T-helper 1 cell treated with Interleukin-12 subunit alpha and Interleukin-12 subunit beta and Interleukin-4 antibody, amounts not matched to agents 30 ng/mL and 1 ng/mL, for 36 hours (primary cell): Measurements from ENCODE around the gene TMUB2. TPM values are rescaled to one million over a fixed set of nuclear protein-coding genes. Genes with fewer than 3 reads are reported as not detected.

ENCODE experiments used
- intact Hi-C: fragments of 100-400 bp; cut with micrococcal nuclease; formaldehyde crosslinking; loops from one replicate; pipeline ENCODE4 v1.15.1; 2024
- total RNA-seq: library from RNA; stranded (reverse); gene quantifications from 2 replicates; pipeline ENCODE4 v1.2.3, GENCODE V29; 2022

TMUB2 gene
- total RNA-seq, 1 donor from 2014 or later, result 33.2 TPM

GRCh38 chr17:44176671-44177501, 9.9 kb upstream of the TMUB2 start:
- intact Hi-C loops, result no loop called here

DNA sequence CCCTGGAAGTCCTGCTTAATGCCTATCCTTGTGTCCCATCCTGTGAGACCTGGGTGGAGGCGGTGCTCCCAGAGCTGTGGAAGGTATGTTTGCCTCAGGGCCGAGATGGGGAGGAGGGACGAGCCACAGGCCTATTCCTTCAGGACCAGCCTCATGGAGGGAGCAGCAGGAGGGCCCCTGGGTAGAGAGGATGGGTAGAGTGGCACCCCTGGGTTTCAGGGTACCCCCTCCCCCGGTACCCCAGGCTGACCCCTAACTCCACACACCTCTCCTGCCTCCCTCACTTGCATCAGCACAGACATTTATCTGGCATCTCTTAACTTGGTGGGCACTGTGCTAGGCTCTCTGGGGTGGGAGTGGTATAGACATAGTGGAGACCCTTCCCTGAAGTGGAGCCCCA, 9.1 kb upstream of the TMUB2 start:
- intact Hi-C loops, result no loop called here

- intact Hi-C loops, result no loop called here
Observed at GRCh38 chr17:44178133-44178532, 8.6 kb upstream of the TMUB2 start.

GRCh38 chr17:44183024-44183423, 3.7 kb upstream of the TMUB2 start:
- intact Hi-C loops, result no loop called here

- intact Hi-C loops, result no loop called here
Observed at GRCh38 chr17:44184212-44184810, 2.5 kb upstream of the TMUB2 start.

DNA sequence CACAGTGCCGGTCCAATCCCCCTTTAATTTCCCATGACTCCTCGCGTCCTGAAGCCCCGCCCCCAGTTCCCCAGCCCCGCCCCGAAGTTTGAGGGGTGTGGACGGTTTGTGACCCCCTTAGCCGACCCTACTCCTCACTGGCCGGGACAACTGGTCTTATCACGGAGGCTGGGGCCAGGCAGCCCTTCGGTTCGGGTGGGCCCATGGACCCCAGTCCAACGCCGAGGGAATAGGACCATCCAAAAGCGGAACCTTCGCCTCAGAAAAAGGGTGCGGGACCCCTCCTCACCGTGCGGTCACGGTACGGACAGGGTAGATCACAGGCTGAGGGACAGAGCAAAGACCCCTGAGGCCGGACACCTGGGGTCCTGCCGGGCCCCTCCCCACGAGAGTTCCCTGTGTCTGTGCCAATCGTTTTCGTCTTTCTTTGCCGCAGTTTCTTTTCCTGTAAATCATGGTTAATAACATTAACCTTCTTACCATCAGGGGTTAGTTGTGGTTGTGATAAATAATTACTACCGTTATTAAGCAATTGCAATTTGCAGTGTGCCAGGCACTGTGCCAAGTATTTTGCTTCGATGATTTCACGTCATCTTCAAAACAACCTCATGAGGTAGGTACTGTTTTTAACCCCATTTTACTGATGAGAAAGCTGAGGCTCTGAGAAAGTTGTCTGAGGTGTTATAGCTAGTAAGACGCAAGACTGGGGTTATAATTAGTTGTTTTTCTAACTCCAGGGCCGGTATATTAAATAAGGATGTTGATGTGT, 543 bp downstream of the TMUB2 start:
- intact Hi-C loops, result loop anchor here (1.0 to 2.0 kb wide), 2 partner anchors 11 to 173 kb away; partner anchors contain the start of gene TMEM101

DNA sequence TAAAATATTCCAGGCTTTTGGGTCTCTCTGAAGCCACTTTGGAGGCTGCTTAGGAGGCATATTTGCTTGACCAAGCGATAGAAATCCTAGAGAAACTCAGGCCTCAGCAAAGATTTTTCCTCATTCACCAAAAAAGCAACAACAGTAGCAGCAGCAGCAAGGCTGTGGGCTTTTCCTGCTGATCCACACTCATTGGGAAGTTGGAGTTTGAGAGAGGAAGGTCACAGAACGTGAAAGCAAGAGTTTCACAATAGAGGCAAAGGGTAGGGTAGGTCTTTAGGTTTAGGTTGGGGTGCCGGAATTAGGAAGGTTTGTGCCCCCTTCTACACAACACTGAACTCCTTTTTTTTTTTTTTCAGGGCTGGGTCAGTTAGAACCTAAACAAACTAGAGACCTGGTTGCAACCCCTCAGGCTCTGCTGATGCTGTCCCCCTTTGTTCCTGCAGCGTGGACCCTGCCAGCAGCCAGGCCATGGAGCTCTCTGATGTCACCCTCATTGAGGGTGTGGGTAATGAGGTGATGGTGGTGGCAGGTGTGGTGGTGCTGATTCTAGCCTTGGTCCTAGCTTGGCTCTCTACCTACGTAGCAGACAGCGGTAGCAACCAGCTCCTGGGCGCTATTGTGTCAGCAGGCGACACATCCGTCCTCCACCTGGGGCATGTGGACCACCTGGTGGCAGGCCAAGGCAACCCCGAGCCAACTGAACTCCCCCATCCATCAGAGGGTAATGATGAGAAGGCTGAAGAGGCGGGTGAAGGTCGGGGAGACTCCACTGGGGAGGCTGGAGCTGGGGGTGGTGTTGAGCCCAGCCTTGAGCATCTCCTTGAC, 2.0 kb downstream of the TMUB2 start:
- intact Hi-C loops, result no loop called here

DNA sequence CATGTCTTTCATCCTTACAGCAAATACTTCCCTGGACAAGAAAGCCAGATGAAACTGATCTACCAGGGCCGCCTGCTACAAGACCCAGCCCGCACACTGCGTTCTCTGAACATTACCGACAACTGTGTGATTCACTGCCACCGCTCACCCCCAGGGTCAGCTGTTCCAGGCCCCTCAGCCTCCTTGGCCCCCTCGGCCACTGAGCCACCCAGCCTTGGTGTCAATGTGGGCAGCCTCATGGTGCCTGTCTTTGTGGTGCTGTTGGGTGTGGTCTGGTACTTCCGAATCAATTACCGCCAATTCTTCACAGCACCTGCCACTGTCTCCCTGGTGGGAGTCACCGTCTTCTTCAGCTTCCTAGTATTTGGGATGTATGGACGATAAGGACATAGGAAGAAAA, 3.7 kb downstream of the TMUB2 start:
- intact Hi-C loops, result no loop called here

DNA sequence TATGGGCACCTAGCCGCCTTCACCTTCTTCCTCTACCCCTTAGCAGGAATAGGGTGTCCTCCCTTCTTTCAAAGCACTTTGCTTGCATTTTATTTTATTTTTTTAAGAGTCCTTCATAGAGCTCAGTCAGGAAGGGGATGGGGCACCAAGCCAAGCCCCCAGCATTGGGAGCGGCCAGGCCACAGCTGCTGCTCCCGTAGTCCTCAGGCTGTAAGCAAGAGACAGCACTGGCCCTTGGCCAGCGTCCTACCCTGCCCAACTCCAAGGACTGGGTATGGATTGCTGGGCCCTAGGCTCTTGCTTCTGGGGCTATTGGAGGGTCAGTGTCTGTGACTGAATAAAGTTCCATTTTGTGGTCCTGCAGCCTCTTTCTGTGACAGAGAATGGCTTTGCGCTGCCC, 4.6 kb downstream of the TMUB2 start:
- intact Hi-C loops, result no loop called here

DNA sequence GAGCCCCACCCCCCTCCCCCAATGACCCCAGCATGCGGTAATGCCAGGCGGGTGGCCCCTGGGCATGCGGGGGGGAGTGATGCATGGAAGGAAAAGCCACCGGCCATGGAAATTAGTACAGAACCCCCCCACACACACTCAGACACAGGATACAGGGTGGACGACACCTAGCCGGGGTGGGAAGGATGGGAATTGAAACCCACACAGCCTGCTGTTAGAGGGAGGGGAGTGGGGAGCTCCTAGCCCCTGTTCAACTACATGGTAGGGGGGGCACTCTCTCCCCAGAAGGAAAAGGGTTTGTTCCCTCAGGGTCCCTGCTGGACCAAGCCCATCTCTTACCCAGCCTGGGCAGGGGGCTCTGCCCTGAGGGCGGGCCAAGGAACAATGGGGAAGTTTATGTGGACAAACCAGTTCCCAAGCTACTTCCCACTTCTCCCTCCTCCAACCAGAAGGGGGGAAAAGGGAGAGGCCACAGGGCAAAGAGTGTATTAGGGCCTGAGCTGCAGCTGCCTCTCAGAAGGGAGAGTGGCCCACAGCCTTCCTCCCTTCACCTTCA, 5.2 kb downstream of the TMUB2 start:
- intact Hi-C loops, result no loop called here

GRCh38 chr17:44192750-44193149, 6.0 kb downstream of the TMUB2 start:
- intact Hi-C loops, result no loop called here

- intact Hi-C loops, result no loop called here
Observed at GRCh38 chr17:44193326-44194084, 6.7 kb downstream of the TMUB2 start.

DNA sequence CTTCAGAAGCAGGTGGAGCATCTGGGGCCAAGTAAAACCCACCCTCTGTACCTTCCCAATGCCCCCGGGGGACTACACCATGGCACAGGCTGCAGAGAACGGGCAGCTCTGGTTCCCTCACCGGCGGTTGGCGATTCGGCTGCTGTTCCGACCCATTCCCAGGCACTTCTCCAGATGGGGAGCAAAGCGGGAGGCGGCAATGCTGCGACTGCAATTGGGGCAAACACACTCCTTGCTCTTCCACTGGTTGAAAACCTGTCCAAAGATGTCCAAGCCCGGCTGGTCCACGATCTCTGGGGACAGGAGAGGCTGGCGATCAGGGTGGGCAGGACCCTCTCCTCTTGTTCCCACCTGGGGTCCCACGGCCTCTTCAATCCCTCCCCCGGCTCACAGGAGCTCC, 10.3 kb downstream of the TMUB2 start:
- intact Hi-C loops, result loop anchor here (5.0 kb wide), 1 partner anchor 855 kb away; the partner anchor contains the start of gene DCAKD

DNA sequence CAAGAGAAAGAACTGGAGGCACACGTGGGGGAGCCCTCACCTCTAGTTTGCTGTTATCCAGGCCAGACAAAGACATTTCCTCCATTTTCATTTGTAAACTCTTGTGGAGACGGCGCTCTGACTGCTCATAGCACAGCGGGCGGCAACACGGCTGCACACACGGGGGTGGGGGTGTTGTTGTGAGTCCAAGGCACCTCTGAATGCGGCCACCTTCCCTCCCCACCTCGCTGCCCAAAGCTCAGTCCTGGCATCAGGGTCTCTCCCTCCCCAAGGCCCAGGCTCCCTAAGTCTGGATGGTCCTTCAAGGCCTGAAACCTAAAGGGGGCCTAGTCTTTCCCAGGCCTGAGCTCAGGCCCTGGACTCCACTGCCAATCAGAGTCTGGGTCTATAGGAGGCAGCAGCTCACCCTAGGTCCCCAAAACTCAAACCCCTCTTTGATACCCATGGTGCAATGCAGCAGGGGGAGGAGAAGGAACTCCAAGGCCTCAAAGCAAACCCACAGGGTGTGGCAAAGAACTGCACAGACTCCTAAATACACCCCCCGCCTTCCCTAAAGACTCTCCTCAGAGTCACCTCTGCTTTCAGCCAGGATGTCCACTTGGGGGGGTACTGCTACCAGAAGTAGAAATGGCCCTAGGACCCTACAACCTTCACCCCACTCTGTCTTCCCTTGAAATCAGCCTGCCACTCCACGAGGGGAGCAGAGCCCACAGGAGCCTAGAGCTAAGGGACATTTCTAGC, 11.4 kb downstream of the TMUB2 start:
- intact Hi-C loops, result loop anchor here (1.0 to 5.0 kb wide), 2 partner anchors 11 to 854 kb away; partner anchors contain the start of gene DCAKD

DNA sequence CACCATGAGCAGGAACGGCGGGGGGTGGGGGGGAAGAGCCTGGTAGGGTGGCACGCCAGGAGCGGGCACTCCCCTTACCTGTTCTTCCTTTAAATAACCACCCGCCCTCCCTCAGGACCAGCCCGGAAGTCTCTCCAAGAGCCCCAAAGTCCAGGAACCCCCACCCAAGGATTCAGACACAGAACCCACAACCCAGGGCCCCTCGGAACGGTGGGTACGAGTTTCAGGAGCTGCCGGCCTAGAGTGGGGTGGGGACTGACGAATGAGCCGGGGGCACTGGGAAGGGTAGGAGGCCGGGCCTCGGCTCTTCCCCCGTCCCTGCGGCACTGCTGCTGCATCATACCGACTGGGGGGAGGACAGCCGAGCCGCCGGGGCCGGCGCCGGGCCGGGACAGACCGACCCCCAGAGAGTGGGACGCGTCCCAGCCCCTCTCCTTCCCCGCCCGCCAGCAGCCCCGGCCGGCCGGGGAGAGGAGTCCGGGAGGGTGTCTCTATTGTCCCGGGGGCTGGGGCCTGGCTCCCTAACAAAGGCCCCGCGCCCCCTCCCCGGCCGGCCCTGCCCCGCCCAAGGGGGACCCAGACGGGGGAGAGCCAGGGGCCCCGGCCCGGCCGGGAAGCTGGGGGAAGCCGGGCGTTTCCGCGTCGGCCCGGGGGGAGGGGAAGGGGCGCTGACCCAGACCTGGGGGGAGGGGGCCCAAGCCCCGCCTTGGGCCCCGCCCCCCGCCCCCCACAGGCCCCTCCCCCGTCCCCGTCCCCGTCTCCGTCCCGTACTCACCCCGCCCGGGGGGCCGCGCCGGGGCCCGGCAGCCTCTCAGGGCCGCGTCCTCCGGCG, 12.2 kb downstream of the TMUB2 start:
- intact Hi-C loops, result loop anchor here (1.0 to 5.0 kb wide), 2 partner anchors 12 to 853 kb away; partner anchors contain the start of gene DCAKD

DNA sequence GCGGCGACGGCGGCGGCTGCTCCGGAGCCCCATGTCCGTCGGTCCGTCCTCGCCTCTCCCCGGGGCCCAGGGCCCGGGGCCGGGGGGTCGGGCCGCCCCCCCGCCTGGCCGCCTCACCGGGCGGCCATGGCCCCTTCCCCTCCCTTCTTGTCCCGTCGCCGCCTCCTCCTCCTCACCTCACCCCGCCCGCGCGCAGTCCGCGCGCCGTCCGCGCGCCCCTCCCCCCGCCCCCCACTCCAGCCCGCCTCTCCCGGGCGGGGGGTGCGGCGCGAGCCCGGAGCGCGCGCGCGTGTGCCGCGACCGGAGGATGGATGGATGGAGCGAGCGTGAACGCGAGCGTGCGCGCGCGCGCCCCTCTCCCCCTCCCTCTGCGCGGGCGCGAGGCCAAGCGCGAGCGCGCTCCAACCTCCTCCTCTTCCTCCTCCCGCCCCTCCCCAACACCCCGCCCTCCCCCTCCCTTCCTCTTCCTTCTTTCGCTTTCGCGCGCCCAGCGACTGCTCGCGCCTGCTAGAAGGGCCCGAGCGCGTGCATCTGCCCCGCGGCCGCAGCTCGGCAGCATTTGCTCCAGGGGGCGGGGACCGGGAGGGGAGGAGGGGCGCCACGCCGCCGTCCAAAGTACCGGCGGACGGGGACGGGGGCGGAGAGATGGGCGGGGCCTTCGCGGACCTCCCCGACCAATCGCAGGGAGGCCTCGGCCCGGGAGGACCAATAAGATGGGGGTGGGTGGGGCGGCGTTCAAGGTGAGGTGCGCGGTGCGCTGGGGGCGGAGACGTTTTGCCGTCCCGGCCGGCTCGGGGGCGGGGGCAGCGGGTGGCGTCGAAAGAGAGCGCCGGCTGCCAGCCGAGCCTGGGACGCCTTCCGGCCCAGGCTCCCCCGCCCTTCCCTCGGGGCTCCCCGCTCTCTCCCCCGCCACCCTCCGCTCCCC, 13.0 kb downstream of the TMUB2 start, which contains the start of gene ATXN7L3:
Gene ATXN7L3 (minus strand): TSS at position 332 of the 925 bp plus-strand sequence. CDS start 1,814 bp downstream, outside the sequence.
- intact Hi-C loops, result loop anchor here (1.0 to 5.0 kb wide), 11 partner anchors 10 to 852 kb away; partner anchors contain the start of genes DCAKD, DHX8, G6PC3 and GPATCH8
